MG63 (cell line): ENCODE results near the gene PSMC1. TPM values are rescaled to one million over a fixed set of nuclear protein-coding genes. Genes with fewer than 3 reads are reported as not detected.

Experiments
- DNase-seq: peaks from one replicate; pipeline ENCODE4 v3.0.0-alpha.2; 2020
- H3K27me3 ChIP-seq: fragments of 250-450 bp; sonication (Bioruptor Pico); 2 replicates; pipeline ENCODE4 v1.5.1; 2020; ENCODE audit warnings: mild to moderate bottlenecking, moderate library complexity
- H3K36me3 ChIP-seq: fragments of 250-450 bp; sonication (Bioruptor Pico); 2 replicates; pipeline ENCODE4 v1.5.1; 2020; ENCODE audit warnings: mild to moderate bottlenecking, moderate library complexity
- H3K4me3 ChIP-seq: fragments of 250-450 bp; sonication (Bioruptor Pico); 2 replicates; pipeline ENCODE4 v1.5.1; 2020; ENCODE audit warnings: mild to moderate bottlenecking, moderate library complexity
- H3K9me3 ChIP-seq: fragments of 250-450 bp; sonication (Bioruptor Pico); 2 replicates; pipeline ENCODE4 v1.5.1; 2020; ENCODE audit warnings: mild to moderate bottlenecking, moderate library complexity
- total RNA-seq: library from RNA; depleted of rRNA; stranded (reverse); fragments of >200 nt; shearing (Covaris generic); gene quantifications from 2 replicates; pipeline ENCODE4 v1.2.3, GENCODE V29; 2014; ENCODE audit warnings: low replicate concordance

Gene PSMC1
- total RNA-seq, 1 experiment from 2014 or later = 135 TPM

DNA sequence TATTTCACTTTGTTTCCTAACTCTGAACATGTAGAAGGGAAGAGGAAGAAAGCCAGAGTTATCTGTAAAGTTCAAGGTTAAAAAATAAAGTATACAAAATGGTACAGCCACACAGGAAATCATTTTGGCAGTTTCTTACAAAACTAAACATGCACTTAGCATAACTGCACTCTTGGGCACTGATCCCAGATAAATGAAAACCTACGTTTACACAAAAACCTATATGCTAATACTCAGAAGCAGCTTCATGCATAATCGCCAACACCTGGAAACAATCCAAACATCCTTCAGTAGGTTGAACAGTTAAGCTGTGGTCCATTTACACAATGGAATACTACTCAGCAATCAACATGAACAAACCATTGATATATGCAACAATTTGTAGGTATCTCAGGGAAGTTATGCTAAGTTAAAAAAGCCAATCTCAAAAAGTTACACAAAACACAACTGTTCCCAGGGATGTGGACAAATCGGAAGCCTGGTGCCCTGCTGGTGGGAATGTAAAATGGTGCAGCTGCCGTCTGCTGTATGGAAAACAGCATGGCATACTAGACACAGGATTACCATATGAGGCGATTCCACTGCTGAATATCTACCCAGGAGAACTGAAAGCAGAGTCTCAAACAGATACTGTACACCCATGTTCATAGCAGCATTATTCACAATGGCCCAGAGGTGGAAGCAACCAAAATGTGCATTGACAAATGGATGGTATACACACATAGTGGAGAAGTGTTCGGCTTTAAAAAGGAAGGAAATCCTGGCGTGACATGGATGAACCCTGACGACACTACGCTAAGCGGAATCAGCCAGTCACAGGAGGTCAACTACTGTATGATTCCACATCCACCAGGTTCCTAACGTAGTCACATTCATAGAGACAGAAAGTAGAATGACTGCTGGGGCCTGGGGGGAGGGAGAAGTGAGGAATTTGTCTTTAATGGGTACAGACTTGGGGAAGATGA, 37.7 kb downstream of the PSMC1 start:
- no peaks in the 10 kb centered on the region for H3K27me3 ChIP-seq

GRCh38 chr14:90294872-90295271, 38.5 kb downstream of the PSMC1 start:
- Histone ChIP-seq H3K9me3 (no peaks in the 10 kb centered on the region), H3K4me3 (no peak overlapping the region), H3K27me3 (no peaks in the 10 kb centered on the region), H3K36me3 (peaks cover 6% of the 10 kb centered on the region)
- DNase-seq = no peak

More for the DNA sequence above, 37.7 kb downstream of the PSMC1 start:
- no peak for DNase-seq
- no peaks in the 10 kb centered on the region for H3K9me3 ChIP-seq
- peaks cover 11% of the 10 kb centered on the region for H3K36me3 ChIP-seq
- H3K4me3 ChIP-seq = no peak overlapping the region

GRCh38 chr14:90295870-90296516, 39.6 kb downstream of the PSMC1 start:
- H3K9me3 ChIP-seq = no peaks in the 10 kb centered on the region
- H3K27me3 ChIP-seq = no peaks in the 10 kb centered on the region
- peaks cover 6% of the 10 kb centered on the region for H3K36me3 ChIP-seq
- no peak overlapping the region for H3K4me3 ChIP-seq
- DNase-seq = no peak

- Histone ChIP-seq H3K4me3 (no peak overlapping the region), H3K9me3 (no peaks in the 10 kb centered on the region), H3K36me3 (peaks cover 6% of the 10 kb centered on the region), H3K27me3 (no peaks in the 10 kb centered on the region)
- DNase-seq = no peak
Measured at GRCh38 chr14:90296641-90297040, 40.3 kb downstream of the PSMC1 start.

DNA sequence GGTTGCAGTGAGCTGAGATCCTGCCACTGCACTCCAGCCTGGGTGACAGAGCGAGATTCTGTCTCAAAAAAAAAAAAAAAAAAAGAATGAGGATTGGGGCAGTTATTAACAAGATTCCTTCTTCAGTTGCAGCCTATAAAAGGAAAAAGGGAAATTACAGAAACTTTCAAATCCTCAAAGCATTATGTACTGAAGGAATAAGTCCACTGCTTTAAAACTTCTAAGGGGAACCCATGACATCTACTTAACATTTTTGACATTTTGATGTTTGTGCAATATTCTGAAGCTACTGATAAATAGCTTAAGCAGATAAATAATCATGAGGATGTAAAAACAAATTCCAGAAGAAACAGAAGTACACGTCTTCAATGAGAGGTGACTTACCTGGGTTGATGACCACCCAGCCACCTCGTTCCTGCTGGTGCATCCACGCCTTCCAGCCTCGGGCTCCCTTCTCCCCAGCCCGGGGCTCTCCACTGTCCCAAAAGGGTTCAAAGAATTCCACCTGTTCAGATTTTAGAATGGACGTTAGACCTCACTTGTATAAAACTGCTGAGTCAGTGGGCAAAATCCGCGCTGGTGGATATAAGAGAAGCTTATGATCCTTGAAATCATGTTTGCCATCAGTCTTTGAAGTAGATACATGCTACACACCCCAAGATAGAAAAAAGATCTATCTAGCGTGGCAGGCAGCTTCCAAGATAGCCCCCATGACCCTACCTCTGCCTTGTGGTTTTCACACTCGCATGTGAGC, 41.7 kb downstream of the PSMC1 start:
- Histone ChIP-seq H3K27me3 (no peaks in the 10 kb centered on the region), H3K36me3 (no peaks in the 10 kb centered on the region; the same call in 1 of the 2 replicates)
- DNase-seq = no peak

DNA sequence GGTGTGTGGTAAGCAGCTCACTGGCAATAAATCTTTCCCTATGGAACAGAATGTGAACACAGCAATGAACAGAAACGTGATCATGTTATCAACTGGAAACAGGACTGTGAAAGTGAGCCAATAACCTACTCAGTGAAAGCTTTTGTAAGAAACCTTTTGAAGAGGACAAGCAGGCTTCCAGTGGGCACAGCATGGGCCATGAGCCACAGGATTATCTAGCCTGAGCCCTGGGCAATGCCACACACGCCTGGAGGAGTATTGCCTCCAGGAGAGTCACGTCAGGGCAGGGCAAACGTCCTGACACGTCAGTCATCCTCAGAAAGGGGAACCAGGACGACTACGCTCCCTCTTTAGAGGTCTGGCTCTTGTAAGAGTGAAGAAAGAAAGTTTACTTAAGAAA, 43.1 kb downstream of the PSMC1 start:
- Histone ChIP-seq H3K36me3 (0 out of 2 replicates have a peak, but pooled peaks cover 2% of the 10 kb centered on the region), H3K27me3 (no peaks in the 10 kb centered on the region), H3K4me3 (no peak overlapping the region), H3K9me3 (no peaks in the 10 kb centered on the region)
- no peak for DNase-seq

More for the DNA sequence above, 41.7 kb downstream of the PSMC1 start:
- Histone ChIP-seq H3K4me3 (no peak overlapping the region), H3K9me3 (no peaks in the 10 kb centered on the region)

- no peaks in the 10 kb centered on the region for H3K27me3 ChIP-seq
- no peaks in the 10 kb centered on the region for H3K9me3 ChIP-seq
- no peak for DNase-seq
- 0 out of 2 replicates have a peak, but pooled peaks cover 2% of the 10 kb centered on the region for H3K36me3 ChIP-seq
- H3K4me3 ChIP-seq = no peak overlapping the region
Measured at GRCh38 chr14:90300611-90301047, 44.3 kb downstream of the PSMC1 start.

DNA sequence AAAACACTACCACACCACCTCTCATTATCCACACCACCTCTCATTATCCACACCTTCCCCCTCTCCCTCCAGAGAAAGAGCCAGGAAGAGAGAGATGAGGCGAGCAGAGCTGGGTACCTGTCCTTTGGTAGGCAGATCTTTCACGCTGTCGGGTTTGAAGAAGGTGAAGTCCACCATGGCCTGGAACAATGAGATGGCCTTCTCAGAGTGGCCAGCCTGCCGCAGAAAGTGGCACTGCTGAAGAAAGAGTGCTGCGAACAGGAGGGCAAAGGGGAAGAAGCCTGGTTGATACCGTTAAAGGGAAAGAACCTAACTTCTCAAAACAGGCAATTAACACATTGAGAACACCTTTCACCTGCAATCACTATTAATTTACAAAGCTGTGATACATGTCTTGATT, 44.8 kb downstream of the PSMC1 start:
- no peak overlapping the region for H3K4me3 ChIP-seq
- peaks cover 2% of the 10 kb centered on the region; the same call in 1 of the 2 replicates for H3K36me3 ChIP-seq
- no peaks in the 10 kb centered on the region for H3K27me3 ChIP-seq
- no peak for DNase-seq
- no peaks in the 10 kb centered on the region for H3K9me3 ChIP-seq

GRCh38 chr14:90301668-90302090, 45.3 kb downstream of the PSMC1 start:
- no peak overlapping the region for H3K4me3 ChIP-seq
- peaks cover 2% of the 10 kb centered on the region; the same call in 1 of the 2 replicates for H3K36me3 ChIP-seq
- no peaks in the 10 kb centered on the region for H3K9me3 ChIP-seq
- DNase-seq = no peak
- no peaks in the 10 kb centered on the region for H3K27me3 ChIP-seq

DNA sequence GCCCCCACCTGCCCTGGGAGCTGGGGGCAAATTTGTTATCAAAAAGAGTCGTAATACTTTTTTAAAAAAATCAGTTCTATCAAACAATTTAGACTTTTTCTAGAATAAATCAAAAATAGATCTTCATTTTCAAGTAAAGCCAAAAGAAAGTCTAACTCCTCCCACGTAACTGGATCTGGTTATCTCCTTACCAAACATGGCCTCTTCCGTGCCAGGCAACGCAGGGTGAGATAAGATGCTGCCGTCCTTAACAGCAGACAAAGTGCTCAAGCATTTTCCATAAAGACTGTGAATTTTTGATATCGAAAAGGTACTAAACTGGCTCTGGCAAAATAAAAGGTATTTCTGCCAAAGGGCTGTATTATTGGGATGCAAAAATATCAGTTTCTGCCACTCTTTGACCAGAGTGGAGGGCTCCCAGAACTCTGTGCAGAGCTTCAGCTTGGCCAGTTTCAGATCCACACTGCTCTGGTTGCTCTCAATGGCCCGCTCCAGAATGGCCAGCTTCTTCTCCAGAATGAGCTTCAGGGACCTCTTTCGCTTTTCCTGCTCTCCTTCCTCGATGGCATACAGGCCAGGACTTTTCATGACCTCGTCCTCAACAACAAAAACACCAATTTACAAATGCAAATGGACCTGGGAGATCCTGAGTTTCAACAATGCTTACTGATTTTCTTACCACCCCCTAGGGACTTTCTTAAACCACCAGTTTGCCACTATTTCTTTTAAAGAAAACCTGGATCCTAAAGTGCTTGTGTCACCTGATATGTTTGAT, 46.4 kb downstream of the PSMC1 start:
- DNase-seq = no peak
- Histone ChIP-seq H3K36me3 (peaks cover 2% of the 10 kb centered on the region; the same call in 1 of the 2 replicates), H3K9me3 (no peaks in the 10 kb centered on the region), H3K27me3 (no peaks in the 10 kb centered on the region), H3K4me3 (no peak overlapping the region)

DNA sequence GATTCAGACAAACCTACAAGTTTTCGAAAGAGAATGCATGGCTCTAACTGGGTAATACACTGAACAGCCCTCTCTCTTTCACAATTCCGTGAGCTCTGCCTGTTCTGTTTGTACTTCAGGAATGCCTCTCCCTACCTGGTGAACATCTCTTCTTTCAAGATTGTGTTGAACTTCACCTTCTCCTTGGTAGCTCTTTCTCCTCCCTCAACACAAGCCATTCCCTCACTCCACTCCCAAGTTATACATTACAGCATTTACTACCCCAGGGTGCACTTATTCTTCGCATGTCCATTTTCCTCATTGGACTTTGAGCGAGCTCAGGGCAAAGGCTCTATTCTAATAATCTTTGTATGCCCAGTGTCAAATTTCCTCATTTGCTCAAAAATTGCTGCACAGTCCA, 47.1 kb downstream of the PSMC1 start:
- DNase-seq = no peak
- H3K9me3 ChIP-seq = no peaks in the 10 kb centered on the region
- no peaks in the 10 kb centered on the region for H3K27me3 ChIP-seq
- peaks cover 2% of the 10 kb centered on the region; the same call in 1 of the 2 replicates for H3K36me3 ChIP-seq
- H3K4me3 ChIP-seq = no peak overlapping the region

- peaks cover 2% of the 10 kb centered on the region; the same call in 1 of the 2 replicates for H3K36me3 ChIP-seq
- DNase-seq = no peak
- H3K27me3 ChIP-seq = no peaks in the 10 kb centered on the region
- H3K4me3 ChIP-seq = no peak overlapping the region
- H3K9me3 ChIP-seq = no peaks in the 10 kb centered on the region
Measured at GRCh38 chr14:90304502-90304901, 48.1 kb downstream of the PSMC1 start.

DNA sequence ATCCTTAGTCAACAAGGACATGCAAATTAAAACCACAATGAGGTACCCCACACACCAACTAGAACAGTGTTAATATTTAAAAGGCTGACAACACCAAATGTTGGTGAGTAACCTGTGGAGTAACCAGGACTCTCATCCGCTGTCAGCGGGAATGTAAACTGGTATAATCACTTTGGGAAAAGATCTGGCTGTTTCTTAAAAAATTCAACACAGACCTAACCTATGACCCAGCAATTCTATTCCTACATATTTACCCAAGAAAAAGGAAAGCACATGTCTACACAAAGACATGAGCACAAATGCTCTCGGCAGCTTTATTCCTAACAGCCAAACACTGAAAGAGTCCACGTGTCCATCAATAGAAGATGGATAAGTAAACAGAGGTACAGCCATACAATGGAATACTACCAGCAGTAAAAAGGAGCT, 48.8 kb downstream of the PSMC1 start:
- peaks cover 2% of the 10 kb centered on the region; the same call in 1 of the 2 replicates for H3K36me3 ChIP-seq
- no peak for DNase-seq
- no peaks in the 10 kb centered on the region for H3K9me3 ChIP-seq
- no peak overlapping the region for H3K4me3 ChIP-seq
- no peaks in the 10 kb centered on the region for H3K27me3 ChIP-seq

DNA sequence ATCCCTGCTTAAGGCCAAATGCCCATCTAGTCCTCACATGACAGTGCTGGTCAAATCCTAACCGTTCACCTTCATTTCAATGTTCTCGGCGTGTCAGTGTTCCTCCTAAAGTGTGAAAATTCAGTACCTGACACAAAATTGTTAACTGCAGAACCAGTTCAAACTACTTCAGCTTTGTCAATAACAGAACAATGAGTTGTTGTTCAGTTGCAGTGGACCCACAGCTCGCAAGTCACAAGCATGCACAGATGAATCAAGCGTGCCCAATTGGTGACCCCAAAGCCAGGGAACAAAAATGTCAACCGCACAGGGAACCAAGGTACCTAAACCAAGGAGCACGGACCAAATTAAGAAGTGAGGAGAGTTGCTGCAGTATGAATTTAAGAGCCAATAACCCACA, 52.2 kb downstream of the PSMC1 start:
- no peaks in the 10 kb centered on the region for H3K27me3 ChIP-seq
- no peak for DNase-seq
- no peak overlapping the region for H3K4me3 ChIP-seq
- no peaks in the 10 kb centered on the region for H3K9me3 ChIP-seq
- peaks cover 2% of the 10 kb centered on the region for H3K36me3 ChIP-seq

DNA sequence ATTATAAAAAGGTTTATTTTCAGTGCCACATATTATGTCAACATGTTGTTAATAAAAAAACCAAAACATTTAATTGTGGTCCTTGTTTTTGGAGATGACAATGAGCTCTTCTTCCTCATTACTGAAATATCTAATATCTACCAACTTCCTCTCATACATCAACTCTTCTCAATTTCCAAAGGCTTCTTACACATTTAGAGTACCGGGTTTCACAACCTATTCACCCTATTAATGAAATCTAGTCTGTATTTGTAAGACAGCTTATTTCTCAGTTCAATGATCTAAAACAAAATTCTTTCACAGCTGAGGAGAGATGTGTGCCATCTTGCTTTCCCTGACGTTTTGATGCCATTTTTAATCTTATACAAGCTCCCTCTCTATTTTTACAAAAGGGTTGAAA, 60.9 kb downstream of the PSMC1 start:
- no peaks in the 10 kb centered on the region for H3K9me3 ChIP-seq
- DNase-seq = no peak
- H3K4me3 ChIP-seq = no peak overlapping the region
- peaks cover 8% of the 10 kb centered on the region for H3K36me3 ChIP-seq
- no peaks in the 10 kb centered on the region for H3K27me3 ChIP-seq

GRCh38 chr14:90318016-90318415, 61.7 kb downstream of the PSMC1 start:
- H3K27me3 ChIP-seq = no peaks in the 10 kb centered on the region
- no peak overlapping the region for H3K4me3 ChIP-seq
- no peaks in the 10 kb centered on the region for H3K9me3 ChIP-seq
- peaks cover 8% of the 10 kb centered on the region for H3K36me3 ChIP-seq
- DNase-seq = no peak
